IMR-90 (cell line): ENCODE measurements around the gene BTG3. TPM values are rescaled to one million over a fixed set of nuclear protein-coding genes. Genes with fewer than 3 reads are reported as not detected.
A peak's percentile ranks its signal among the peaks of the same experiment; 100 is the strongest.

Experiments used
- ATAC-seq: fragments of 200-7000 bp; cut with Tn5 transposase; 2 replicates; pipeline ENCODE4 v1.9.1; 2020; ENCODE audit warnings: low read depth, mild to moderate bottlenecking, moderate library complexity
- BruUV-seq: library from RNA; stranded (reverse); fragments of 400-500 nt; replicated peaks from 2 replicates; lab custom pipeline; 2021; lab: Mats Ljungman, UMichigan
- CTCF ChIA-PET: fragments of 300-600 bp; formaldehyde crosslinking; extraction: SDS; loops from one replicate; lab custom pipeline; 2021; ENCODE audit warnings: antibody characterized with exemption; lab: Yijun Ruan, JAX
- POLR2A ChIA-PET: fragments of 300-600 bp; sonication (Branson Sonifier 250); formaldehyde crosslinking; loops from one replicate; lab custom pipeline; 2022; ENCODE audit warnings: antibody characterized with exemption; ENCODE audit not compliant: unreplicated experiment; lab: Charles Lee
- DNase-seq: peaks from one replicate; pipeline ENCODE4 v3.0.0; 2013
- H2AFZ ChIP-seq: replicated peaks from 2 replicates; pipeline ENCODE3; 2013; ENCODE audit warnings: low read length, mild to moderate bottlenecking; ENCODE audit not compliant: poor library complexity
- H2AK5ac ChIP-seq: 2 replicates; pipeline ENCODE4 v1.6.1; 2013; ENCODE audit warnings: low read depth, low read length, inconsistent platforms
- H2AK9ac ChIP-seq: replicated peaks from 2 replicates; pipeline ENCODE3; 2013; ENCODE audit warnings: mild to moderate bottlenecking, low read depth, low read length, moderate library complexity; ENCODE audit not compliant: poor library complexity
- H2BK120ac ChIP-seq: 2 replicates; pipeline ENCODE4 v1.6.1; 2013; ENCODE audit warnings: low read depth, low read length, inconsistent platforms
- H2BK15ac ChIP-seq: 3 replicates; pipeline ENCODE4 v1.6.1; 2013; ENCODE audit warnings: low read depth, low read length, inconsistent platforms
- H2BK20ac ChIP-seq: 2 replicates; pipeline ENCODE4 v1.6.1; 2013; ENCODE audit warnings: low read depth, mild to moderate bottlenecking, inconsistent platforms, low read length, moderate library complexity
- H2BK5ac ChIP-seq: 2 replicates; pipeline ENCODE4 v1.6.1; 2013; ENCODE audit warnings: mild to moderate bottlenecking, low read depth, low read length, inconsistent platforms; ENCODE audit not compliant: poor library complexity, severe bottlenecking
- H3K14ac ChIP-seq: replicated peaks from 2 replicates; pipeline ENCODE4 v1.6.1; 2013; ENCODE audit warnings: low read depth, low read length, inconsistent platforms
- H3K18ac ChIP-seq: 2 replicates; pipeline ENCODE4 v1.6.1; 2013; ENCODE audit warnings: low read depth, low read length, control low read depth
- H3K23ac ChIP-seq: 2 replicates; pipeline ENCODE4 v1.6.1; 2013; ENCODE audit warnings: low read depth, low read length, inconsistent platforms
- H3K27ac ChIP-seq: 2 replicates; pipeline ENCODE4 v1.5.1; 2013; ENCODE audit warnings: mild to moderate bottlenecking, control low read depth, low read length; ENCODE audit not compliant: insufficient read depth
- H3K27me3 ChIP-seq: 2 replicates; pipeline ENCODE4 v1.6.1; 2013; ENCODE audit warnings: low read length; ENCODE audit not compliant: control insufficient read depth, insufficient read depth
- H3K36me3 ChIP-seq: 2 replicates; pipeline ENCODE4 v1.6.1; 2013; ENCODE audit warnings: low read length, mixed read lengths; ENCODE audit not compliant: control insufficient read depth, insufficient read depth
- H3K4ac ChIP-seq: 2 replicates; pipeline ENCODE4 v1.6.1; 2013; ENCODE audit warnings: low read depth, low read length, inconsistent platforms
- H3K4me1 ChIP-seq: 2 replicates; pipeline ENCODE4 v1.6.1; 2013; ENCODE audit warnings: low read length, mixed read lengths; ENCODE audit not compliant: control insufficient read depth, insufficient read depth
- H3K4me2 ChIP-seq: 2 replicates; pipeline ENCODE4 v1.6.1; 2013; ENCODE audit warnings: low read depth, mild to moderate bottlenecking, control low read depth, low read length, moderate library complexity
- H3K4me3 ChIP-seq: 2 replicates; pipeline ENCODE4 v1.5.1; 2013; ENCODE audit warnings: low read depth, mild to moderate bottlenecking, control low read depth, low read length, moderate library complexity; ENCODE audit not compliant: insufficient read depth
- H3K56ac ChIP-seq: 2 replicates; pipeline ENCODE4 v1.6.1; 2013; ENCODE audit warnings: low read length, inconsistent platforms; ENCODE audit not compliant: insufficient read depth; ENCODE audit errors: extremely low read depth
- H3K79me1 ChIP-seq, 2 experiments: 2 replicates each; pipeline ENCODE4 v1.6.1; 2013; ENCODE audit warnings: low read length in 2 of 2, inconsistent platforms in 1 of 2, low read depth in 1 of 2
- H3K9ac ChIP-seq: 2 replicates; pipeline ENCODE4 v1.6.1; 2013; ENCODE audit warnings: low read depth, low read length, control low read depth
- H3K9me1 ChIP-seq: 2 replicates; pipeline ENCODE4 v1.6.1; 2013; ENCODE audit warnings: low read length, inconsistent platforms; ENCODE audit not compliant: insufficient read depth
- H3K9me3 ChIP-seq: 2 replicates; pipeline ENCODE4 v1.6.1; 2013; ENCODE audit warnings: low read length; ENCODE audit not compliant: control insufficient read depth, insufficient read depth
- H4K20me1 ChIP-seq: 2 replicates; pipeline ENCODE4 v1.6.1; 2013; ENCODE audit warnings: low read length, inconsistent platforms; ENCODE audit not compliant: insufficient read depth
- H4K5ac ChIP-seq: 2 replicates; pipeline ENCODE4 v1.6.1; 2013; ENCODE audit warnings: mild to moderate bottlenecking, low read depth, low read length, control low read depth
- H4K8ac ChIP-seq, 2 experiments: 2 replicates each; pipeline ENCODE4 v1.6.1; 2013; ENCODE audit warnings: low read depth in 2 of 2, low read length in 2 of 2, control low read depth in 1 of 2, inconsistent platforms in 1 of 2
- H4K91ac ChIP-seq: 2 replicates; pipeline ENCODE4 v1.6.1; 2013; ENCODE audit warnings: low read depth, low read length, inconsistent platforms; ENCODE audit not compliant: insufficient read depth
- CEBPB ChIP-seq: IDR thresholded peaks from 2 replicates; pipeline ENCODE4 v1.6.1; 2012; ENCODE audit warnings: low read depth, low read length, improper control_type of control experiment
- MAZ ChIP-seq: IDR thresholded peaks from 2 replicates; pipeline ENCODE4 v1.6.1; 2012; ENCODE audit warnings: low read depth, mild to moderate bottlenecking, low read length, improper control_type of control experiment, moderate library complexity, borderline replicate concordance
- RFX5 ChIP-seq: IDR thresholded peaks from 2 replicates; pipeline ENCODE4 v1.8.0; 2012; ENCODE audit warnings: low read depth, mild to moderate bottlenecking, low read length, moderate library complexity
- WGBS, 2 experiments: methylation state at CpG; one replicate each; pipeline versions ENCODE4 v1.1.5 to v1.1.7; 2013; ENCODE audit warnings: missing lambda C conversion rate in 2 of 2; ENCODE audit not compliant: insufficient read length in 1 of 2; ENCODE audit errors: extremely low coverage in 2 of 2; 5-methylcytosine and 5-hydroxymethylcytosine counted together
- dilution Hi-C: fragments of 300-500 bp; cut with HindIII; formaldehyde crosslinking; loops from one replicate; pipeline ENCODE4 v1.14.3; 2018; ENCODE audit warnings: low sequenced_read_pairs; ENCODE audit not compliant: unreplicated experiment
- in situ Hi-C: fragments of 300-500 bp; cut with MboI; formaldehyde crosslinking; loops from 3 replicates; pipeline ENCODE4 v1.14.3; 2019; ENCODE audit warnings: low sequenced_read_pairs, inconsistent platforms, mixed read lengths
- intact Hi-C: fragments of 100-400 bp; cut with micrococcal nuclease; formaldehyde crosslinking; loops from 2 replicates; pipeline ENCODE4 v1.10.0; 2022
- polyA plus RNA-seq, 3 experiments: library from polyadenylated mRNA; depleted of rRNA; stranded (reverse); fragments of >200 nt; gene quantifications; 2 replicates each; pipeline ENCODE4 v1.2.3, GENCODE V29; 2012; ENCODE audit warnings: low replicate concordance in 1 of 3
- total RNA-seq: library from RNA; depleted of rRNA; stranded (reverse); fragments of >200 nt; gene quantifications from 2 replicates; pipeline ENCODE4 v1.2.3, GENCODE V29; 2012

The BTG3 gene
- total and polyA plus RNA-seq, 2 of the 4 experiments (the other 2 are of a cell fraction) = 22.4 to 38.1 TPM

DNA sequence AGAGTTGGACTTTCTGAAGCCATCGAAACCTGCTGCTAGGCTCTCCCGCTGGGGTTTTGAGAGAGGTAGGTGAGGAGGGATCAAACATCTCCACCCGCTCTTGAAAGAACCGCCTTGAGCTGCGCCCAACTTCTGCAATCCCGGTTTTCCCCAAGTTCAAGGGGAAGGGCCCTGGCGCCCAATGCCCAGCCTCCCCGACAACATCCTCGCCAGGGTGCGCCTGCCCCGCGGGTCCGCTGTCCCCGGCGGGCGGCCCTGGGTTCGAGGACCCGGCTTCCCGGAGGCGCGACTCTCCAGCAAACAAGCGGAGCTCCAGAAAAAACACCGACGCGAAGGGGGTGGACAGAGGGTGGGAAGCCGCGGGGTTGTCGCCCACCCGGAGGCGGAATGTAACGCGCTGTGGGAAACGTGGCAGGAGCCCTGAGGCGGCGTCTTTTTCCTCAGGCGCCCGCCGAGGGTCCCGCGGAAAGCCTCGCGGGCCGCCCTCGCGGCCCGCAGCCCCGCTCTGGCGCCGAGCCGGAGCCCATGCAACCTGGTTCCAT is 607 bp downstream of the BTG3 start:
- intact Hi-C loops = loop anchor here (5.0 to 10.0 kb wide), 2 partner anchors 233 to 915 kb away; no protein-coding TSS in a partner anchor
- POLR2A ChIA-PET = no interaction called here

More for the DNA sequence above, 607 bp downstream of the BTG3 start:
- no peaks in the 10 kb centered on the region for H3K27me3 ChIP-seq
- BruUV-seq = no TSS peak
- peak overlapping the region; percentile 64 for H3K4ac ChIP-seq
- H3K14ac ChIP-seq = peak overlapping the region; percentile 66
- peaks cover 4% of the 10 kb centered on the region for H3K4me1 ChIP-seq
- peak overlapping the region; percentile 71 for H3K4me3 ChIP-seq
- peak overlapping the region; percentile 58 for H4K91ac ChIP-seq
- CTCF ChIA-PET = interaction anchor here (0.6 kb wide), 1 partner anchor 262 kb away, joined by 3 read pairs; no protein-coding TSS in a partner anchor
- H4K5ac ChIP-seq = 0 out of 2 replicates have a peak overlapping the region, but pooled peaks have one; percentile 19
- peak overlapping the region; percentile 85 for H3K9ac ChIP-seq
- H2AK5ac ChIP-seq = no peak overlapping the region; the same call in 1 of the 2 replicates
- H2BK5ac ChIP-seq = peak overlapping the region; percentile 57
- in situ Hi-C loops (no loop called here), dilution Hi-C loops (no loop called here)
- H2BK15ac ChIP-seq = no peak overlapping the region
- H3K18ac ChIP-seq = peak overlapping the region; percentile 44; the same call in 1 of the 2 replicates
- peaks cover 8% of the 10 kb centered on the region for H3K36me3 ChIP-seq
- H4K8ac ChIP-seq = peak overlapping the region; percentile 48 to 62; a peak in 3 of 4 replicates
- peak overlapping the region; percentile 91 for H2AK9ac ChIP-seq
- peak overlapping the region; percentile 49; the same call in 1 of the 2 replicates for H3K23ac ChIP-seq
- peak overlapping the region; percentile 97 for H2AFZ ChIP-seq
- peak overlapping the region; percentile 87 for H3K4me2 ChIP-seq
- peaks cover 10 to 12% of the 10 kb centered on the region in 2 experiments; a peak in 3 of 4 replicates for H3K79me1 ChIP-seq
- no peak overlapping the region for H2BK20ac ChIP-seq
- ATAC-seq = peak; percentile 11
- H4K20me1 ChIP-seq = no peaks in the 10 kb centered on the region; the same call in none of the 2 replicates
- TF ChIP-seq MAZ (peak; percentile 15; the same call in 1 of the 2 replicates), CEBPB (peak; percentile 79), RFX5 (no peak)
- H3K56ac ChIP-seq = peak overlapping the region; percentile 30; the same call in 1 of the 2 replicates
- H3K9me1 ChIP-seq = peaks cover 3% of the 10 kb centered on the region
- H3K9me3 ChIP-seq = no peaks in the 10 kb centered on the region
- WGBS, 2 experiments = 0% methylated on average over 16 of the region's 50 CpGs; no CpG with 5 or more reads in 1 of the 2 experiments
- peak overlapping the region; percentile 70 for H3K27ac ChIP-seq
- peak; percentile 59 for DNase-seq
- peak overlapping the region; percentile 50; the same call in 1 of the 2 replicates for H2BK120ac ChIP-seq
